H9 (cell line): ENCODE data around the gene ONECUT1. TPM values are rescaled to one million over a fixed set of nuclear protein-coding genes. Genes with fewer than 3 reads are reported as not detected.

Experiments used
- DNase-seq: peaks from one replicate; pipeline ENCODE4 v3.0.0-alpha.2; 2017
- H2AFZ ChIP-seq: one replicate; pipeline ENCODE4 v1.6.1; 2013; ENCODE audit warnings: mild to moderate bottlenecking, low read length, control low read depth, moderate library complexity
- H2AK5ac ChIP-seq: 2 replicates; pipeline ENCODE4 v1.6.1; 2013; ENCODE audit warnings: low read length, control low read depth, mixed read lengths; ENCODE audit not compliant: insufficient read length
- H2BK120ac ChIP-seq: one replicate; pipeline ENCODE4 v1.6.1; 2013; ENCODE audit warnings: low read depth, mild to moderate bottlenecking, low read length, control low read depth, inconsistent platforms; ENCODE audit not compliant: poor library complexity, severe bottlenecking
- H2BK12ac ChIP-seq: 2 replicates; pipeline ENCODE4 v1.6.1; 2013; ENCODE audit warnings: low read length, control low read depth, mixed read lengths, low read depth; ENCODE audit not compliant: insufficient read length
- H2BK15ac ChIP-seq: 2 replicates; pipeline ENCODE4 v1.6.1; 2013; ENCODE audit warnings: low read depth, low read length, control low read depth
- H2BK20ac ChIP-seq: one replicate; pipeline ENCODE4 v1.6.1; 2013; ENCODE audit warnings: low read depth, mild to moderate bottlenecking, low read length, control low read depth, inconsistent platforms; ENCODE audit not compliant: poor library complexity, severe bottlenecking
- H2BK5ac ChIP-seq: 2 replicates; pipeline ENCODE4 v1.6.1; 2013; ENCODE audit warnings: low read length, control low read depth, mixed read lengths; ENCODE audit not compliant: insufficient read length
- H3K14ac ChIP-seq: 2 replicates; pipeline ENCODE4 v1.6.1; 2013; ENCODE audit warnings: low read length, control low read depth; ENCODE audit not compliant: insufficient read depth
- H3K18ac ChIP-seq: 2 replicates; pipeline ENCODE4 v1.6.1; 2013; ENCODE audit warnings: low read depth, mild to moderate bottlenecking, mixed read lengths, low read length, control low read depth; ENCODE audit not compliant: insufficient read length
- H3K23ac ChIP-seq: 2 replicates; pipeline ENCODE4 v1.6.1; 2013; ENCODE audit warnings: low read length, control low read depth, mixed read lengths, low read depth; ENCODE audit not compliant: insufficient read length
- H3K23me2 ChIP-seq: 2 replicates; pipeline ENCODE4 v1.6.1; 2013; ENCODE audit warnings: low read depth, mild to moderate bottlenecking, mixed read lengths, low read length, control low read depth; ENCODE audit not compliant: insufficient read length, poor library complexity, severe bottlenecking
- H3K27ac ChIP-seq: 2 replicates; pipeline ENCODE4 v1.5.1; 2013; ENCODE audit warnings: low read length, control low read depth, mixed read lengths, low read depth; ENCODE audit not compliant: insufficient read length
- H3K27me3 ChIP-seq: 2 replicates; pipeline ENCODE4 v1.6.1; 2013; ENCODE audit warnings: low read length, control low read depth, inconsistent platforms; ENCODE audit not compliant: insufficient read depth
- H3K4ac ChIP-seq: 2 replicates; pipeline ENCODE4 v1.6.1; 2013; ENCODE audit warnings: low read depth, mild to moderate bottlenecking, control low read depth, inconsistent platforms, low read length, moderate library complexity
- H3K4me1 ChIP-seq: 2 replicates; pipeline ENCODE4 v1.6.1; 2013; ENCODE audit warnings: low read length, control low read depth, inconsistent platforms; ENCODE audit not compliant: insufficient read depth
- H3K4me2 ChIP-seq: 2 replicates; pipeline ENCODE4 v1.6.1; 2013; ENCODE audit warnings: low read length, control low read depth, mixed read lengths; ENCODE audit not compliant: insufficient read length, insufficient read depth
- H3K56ac ChIP-seq: 2 replicates; pipeline ENCODE4 v1.6.1; 2013; ENCODE audit warnings: low read depth, mild to moderate bottlenecking, mixed read lengths, low read length, control low read depth; ENCODE audit not compliant: insufficient read length
- H3K79me1 ChIP-seq: 2 replicates; pipeline ENCODE4 v1.6.1; 2013; ENCODE audit warnings: low read depth, mild to moderate bottlenecking, moderate library complexity, low read length, control low read depth, inconsistent platforms; ENCODE audit not compliant: insufficient read depth, poor library complexity, severe bottlenecking
- H3K79me2 ChIP-seq: 2 replicates; pipeline ENCODE4 v1.6.1; 2013; ENCODE audit warnings: low read length, control low read depth, inconsistent platforms; ENCODE audit not compliant: insufficient read depth
- H3K9ac ChIP-seq: 2 replicates; pipeline ENCODE4 v1.6.1; 2013; ENCODE audit warnings: low read length, control low read depth, mixed read lengths; ENCODE audit not compliant: insufficient read length; ENCODE audit errors: extremely low read depth
- H3K9me3 ChIP-seq: one replicate; pipeline ENCODE4 v1.6.1; 2013; ENCODE audit warnings: low read depth, low read length, inconsistent platforms; ENCODE audit not compliant: control insufficient read depth
- H3T11ph ChIP-seq: one replicate; pipeline ENCODE4 v1.6.1; 2013; ENCODE audit warnings: mild to moderate bottlenecking, low read length, control low read depth, inconsistent platforms
- H4K20me1 ChIP-seq: one replicate; pipeline ENCODE4 v1.6.1; 2013; ENCODE audit not compliant: control insufficient read depth, insufficient read length, insufficient read depth
- H4K5ac ChIP-seq: 2 replicates; pipeline ENCODE4 v1.6.1; 2013; ENCODE audit warnings: low read depth, mild to moderate bottlenecking, mixed read lengths, low read length, control low read depth; ENCODE audit not compliant: insufficient read length
- H4K8ac ChIP-seq: replicated peaks from 2 replicates; pipeline ENCODE4 v1.6.1; 2013; ENCODE audit warnings: low read length, control low read depth, mixed read lengths, low read depth; ENCODE audit not compliant: insufficient read length
- H4K91ac ChIP-seq: 2 replicates; pipeline ENCODE4 v1.6.1; 2013; ENCODE audit warnings: low read depth, mild to moderate bottlenecking, moderate library complexity, mixed read lengths, low read length, control low read depth; ENCODE audit not compliant: insufficient read length
- H3K27ac Mint-ChIP-seq, 3 experiments: 2 replicates in 2 of 3; 3 replicates in 1 of 3; pipeline ENCODE4 v1.8.0; 2020 to 2021; ENCODE audit warnings: mixed read lengths in 3 of 3, mild to moderate bottlenecking in 1 of 3, moderate library complexity in 1 of 3
- H3K27me3 Mint-ChIP-seq: 2 replicates; pipeline ENCODE4 v1.8.0; 2021; ENCODE audit warnings: low read depth, mild to moderate bottlenecking, moderate library complexity, mixed read lengths
- H3K36me3 Mint-ChIP-seq, 3 experiments: 2 replicates in 2 of 3; 3 replicates in 1 of 3; pipeline ENCODE4 v1.8.0; 2020 to 2021; ENCODE audit warnings: low read depth in 3 of 3, mixed read lengths in 3 of 3; ENCODE audit not compliant: insufficient read depth in 1 of 3
- H3K4me1 Mint-ChIP-seq, 2 experiments: 2 replicates each; pipeline ENCODE4 v1.8.0; 2020; ENCODE audit warnings: mixed read lengths in 2 of 2
- H3K4me3 Mint-ChIP-seq, 2 experiments: 2 replicates in 1 of 2; 3 replicates in 1 of 2; pipeline ENCODE4 v1.8.0; 2020 to 2021; ENCODE audit warnings: mild to moderate bottlenecking in 2 of 2, mixed read lengths in 2 of 2, moderate library complexity in 1 of 2
- H3K9me3 Mint-ChIP-seq, 2 experiments: 2 replicates in 1 of 2; 3 replicates in 1 of 2; pipeline ENCODE4 v1.8.0; 2020; ENCODE audit warnings: mild to moderate bottlenecking in 2 of 2, mixed read lengths in 2 of 2, moderate library complexity in 1 of 2
- CTCF ChIP-seq: fragments of 200-600 bp; sonication (generic); conservative IDR thresholded peaks from 3 replicates; pipeline ENCODE4 v1.8.0; 2021; ENCODE audit warnings: antibody characterized with exemption, mild to moderate bottlenecking
- WGBS: extraction: QIAGEN DNeasy Blood & Tissue Kit; methylation state at CpG from one replicate; pipeline ENCODE4 v1.1.7; 2013; ENCODE audit warnings: missing lambda C conversion rate, low lambda C conversion rate, mixed read lengths; ENCODE audit not compliant: insufficient read length; ENCODE audit errors: extremely low coverage; 5-methylcytosine and 5-hydroxymethylcytosine counted together
- total RNA-seq: library from RNA; stranded (reverse); gene quantifications from 2 replicates; pipeline ENCODE4 v1.2.1, GENCODE V29; 2021

Gene ONECUT1
- total RNA-seq, 1 experiment from 2014 or later = 14.1 TPM

- H3K18ac ChIP-seq = no peak overlapping the region
- no peak for DNase-seq
- no peak overlapping the region for H3K4me3 Mint-ChIP-seq
Observed at GRCh38 chr15:52717924-52718323, 72.2 kb downstream of the ONECUT1 start.

More at GRCh38 chr15:52717924-52718323, 72.2 kb downstream of the ONECUT1 start:
- no peaks in the 10 kb centered on the region; a peak in 1 of 5 replicates for H3K9me3 Mint-ChIP-seq
- Histone ChIP-seq H3K79me2 (no peaks in the 10 kb centered on the region), H3K9ac (no peak overlapping the region), H3T11ph (no peak overlapping the region), H4K8ac (no peak overlapping the region), H4K5ac (no peak overlapping the region), H3K27me3 (no peaks in the 10 kb centered on the region), H3K9me3 (no peaks in the 10 kb centered on the region), H4K91ac (no peak overlapping the region), H2BK12ac (no peak overlapping the region), H3K27ac (no peak overlapping the region), H3K23ac (no peak overlapping the region), H3K4ac (no peak overlapping the region), H2AK5ac (no peak overlapping the region), H2BK120ac (no peak overlapping the region), H3K23me2 (no peaks in the 10 kb centered on the region), H3K56ac (no peak overlapping the region), H2BK15ac (no peak overlapping the region), H3K14ac (no peak overlapping the region), H3K4me1 (peaks cover 3% of the 10 kb centered on the region; the same call in 1 of the 2 replicates), H2BK5ac (no peak overlapping the region), H2BK20ac (no peak overlapping the region), H4K20me1 (no peaks in the 10 kb centered on the region), H3K4me2 (no peak overlapping the region), H3K79me1 (no peaks in the 10 kb centered on the region), H2AFZ (no peak overlapping the region)
- no peak for TF ChIP-seq CTCF
- peaks cover 6 to 12% of the 10 kb centered on the region in 2 experiments; a peak in 3 of 4 replicates for H3K4me1 Mint-ChIP-seq
- no CpG with 5 or more reads among the region's 6 CpGs for WGBS
- no peaks in the 10 kb centered on the region for H3K36me3 Mint-ChIP-seq
- no peak overlapping the region for H3K27ac Mint-ChIP-seq
- H3K27me3 Mint-ChIP-seq = no peaks in the 10 kb centered on the region; the same call in 1 of the 2 replicates
